Trophoblast cell (in vitro differentiated cells and primary cell): ENCODE results near the gene PNMA8C.

Source experiments
- DNase-seq, 2 donors: peaks; one replicate each; pipeline ENCODE4 v3.0.0-alpha.2; 2016
- H2AFZ ChIP-seq: 2 replicates; pipeline ENCODE4 v1.6.1; 2013; ENCODE audit warnings: low read length, moderate library complexity, mild to moderate bottlenecking; ENCODE audit not compliant: insufficient read depth, poor library complexity
- H2AK5ac ChIP-seq: 2 replicates; pipeline ENCODE4 v1.6.1; 2013; ENCODE audit warnings: mild to moderate bottlenecking, low read length
- H2BK120ac ChIP-seq: 2 replicates; pipeline ENCODE4 v1.6.1; 2013; ENCODE audit warnings: low read length, mild to moderate bottlenecking, moderate library complexity; ENCODE audit not compliant: insufficient read depth, poor library complexity
- H2BK12ac ChIP-seq: 2 replicates; pipeline ENCODE4 v1.6.1; 2013; ENCODE audit warnings: mild to moderate bottlenecking, low read length, moderate library complexity
- H2BK5ac ChIP-seq: 2 replicates; pipeline ENCODE4 v1.6.1; 2013; ENCODE audit warnings: low read length, low read depth, moderate library complexity, mild to moderate bottlenecking; ENCODE audit not compliant: poor library complexity
- H3K14ac ChIP-seq: 2 replicates; pipeline ENCODE4 v1.6.1; 2013; ENCODE audit warnings: mild to moderate bottlenecking, low read length
- H3K18ac ChIP-seq: 2 replicates; pipeline ENCODE4 v1.6.1; 2013; ENCODE audit warnings: mild to moderate bottlenecking, low read length
- H3K23ac ChIP-seq: 2 replicates; pipeline ENCODE4 v1.6.1; 2013; ENCODE audit warnings: low read length
- H3K27ac ChIP-seq: 2 replicates; pipeline ENCODE4 v1.5.1; 2013; ENCODE audit warnings: low read depth, mild to moderate bottlenecking, inconsistent platforms, low read length, moderate library complexity
- H3K27me3 ChIP-seq: 2 replicates; pipeline ENCODE4 v1.6.1; 2013; ENCODE audit warnings: inconsistent platforms, mild to moderate bottlenecking, low read length, moderate library complexity; ENCODE audit not compliant: insufficient read depth
- H3K36me3 ChIP-seq, 2 experiments: 1 replicate in 1 of 2; 2 replicates in 1 of 2; pipeline ENCODE4 v1.6.1; 2013; ENCODE audit warnings: low read length in 2 of 2, mild to moderate bottlenecking in 2 of 2, moderate library complexity in 1 of 2; ENCODE audit not compliant: insufficient read depth in 2 of 2, control insufficient read depth in 1 of 2
- H3K4ac ChIP-seq: 2 replicates; pipeline ENCODE4 v1.6.1; 2013; ENCODE audit warnings: low read depth, mild to moderate bottlenecking, low read length, moderate library complexity
- H3K4me1 ChIP-seq, 2 experiments: 1 replicate in 1 of 2; 2 replicates in 1 of 2; pipeline ENCODE4 v1.6.1; 2013; ENCODE audit warnings: low read length in 2 of 2, mild to moderate bottlenecking in 2 of 2, moderate library complexity in 1 of 2; ENCODE audit not compliant: insufficient read depth in 2 of 2, control insufficient read depth in 1 of 2
- H3K4me2 ChIP-seq: 2 replicates; pipeline ENCODE4 v1.6.1; 2013; ENCODE audit warnings: inconsistent platforms, mild to moderate bottlenecking, low read length, moderate library complexity
- H3K4me3 ChIP-seq: 2 replicates; pipeline ENCODE4 v1.5.1; 2013; ENCODE audit warnings: mild to moderate bottlenecking, low read depth, low read length, inconsistent platforms
- H3K79me1 ChIP-seq: one replicate; pipeline ENCODE4 v1.6.1; 2013; ENCODE audit warnings: low read length
- H3K79me2 ChIP-seq: 2 replicates; pipeline ENCODE4 v1.6.1; 2013; ENCODE audit warnings: low read length, mild to moderate bottlenecking; ENCODE audit not compliant: control insufficient read depth, insufficient read depth, poor library complexity
- H3K9ac ChIP-seq: 2 replicates; pipeline ENCODE4 v1.6.1; 2013; ENCODE audit warnings: mild to moderate bottlenecking, low read length
- H3K9me3 ChIP-seq: 2 replicates; pipeline ENCODE4 v1.6.1; 2013; ENCODE audit warnings: low read depth, mild to moderate bottlenecking, control low read depth, inconsistent platforms, low read length; ENCODE audit not compliant: insufficient read depth
- H4K12ac ChIP-seq: 2 replicates; pipeline ENCODE4 v1.6.1; 2013; ENCODE audit warnings: low read depth, mild to moderate bottlenecking, low read length, moderate library complexity
- H4K8ac ChIP-seq: 2 replicates; pipeline ENCODE4 v1.6.1; 2013; ENCODE audit warnings: low read depth, mild to moderate bottlenecking, low read length, moderate library complexity
- H4K91ac ChIP-seq: one replicate; pipeline ENCODE4 v1.6.1; 2013; ENCODE audit warnings: low read depth, mild to moderate bottlenecking, low read length, moderate library complexity
- WGBS: extraction: QIAGEN DNeasy Blood & Tissue Kit; methylation state at CpG from one replicate; pipeline ENCODE4 v1.1.7; 2013; ENCODE audit warnings: missing lambda C conversion rate; ENCODE audit not compliant: insufficient read length, insufficient coverage; ENCODE audit errors: extremely low coverage; 5-methylcytosine and 5-hydroxymethylcytosine counted together

PNMA8C gene

GRCh38 chr19:46452186-46452585, 23.4 kb upstream of the PNMA8C start:
- H3K79me1 ChIP-seq: no peaks in the 10 kb centered on the region
- H3K4me2 ChIP-seq: no peak overlapping the region
- no peaks in the 10 kb centered on the region for H3K9me3 ChIP-seq
- H4K8ac ChIP-seq: no peak overlapping the region
- H3K36me3 ChIP-seq: no peaks in the 10 kb centered on the region
- no peak overlapping the region for H3K27ac ChIP-seq
- no peak overlapping the region for H2BK5ac ChIP-seq
- H2BK12ac ChIP-seq: no peak overlapping the region
- no peak overlapping the region for H3K4ac ChIP-seq
- no peak overlapping the region for H2AFZ ChIP-seq
- H3K23ac ChIP-seq: no peak overlapping the region
- no CpG with 5 or more reads among the region's 4 CpGs for WGBS
- H3K9ac ChIP-seq: no peak overlapping the region
- no peak overlapping the region for H3K18ac ChIP-seq
- no peaks in the 10 kb centered on the region for H3K4me1 ChIP-seq
- no peak overlapping the region for H3K4me3 ChIP-seq
- H2AK5ac ChIP-seq: no peak overlapping the region
- H4K12ac ChIP-seq: no peak overlapping the region
- no peak for DNase-seq
- H3K27me3 ChIP-seq: no peaks in the 10 kb centered on the region
- H3K79me2 ChIP-seq: no peaks in the 10 kb centered on the region
- H2BK120ac ChIP-seq: no peak overlapping the region
- H4K91ac ChIP-seq: no peak overlapping the region
- H3K14ac ChIP-seq: no peak overlapping the region

GRCh38 chr19:46451352-46451751, 22.6 kb upstream of the PNMA8C start:
- Histone ChIP-seq H3K79me2 (no peaks in the 10 kb centered on the region), H3K4me3 (no peak overlapping the region), H3K23ac (no peak overlapping the region), H3K27ac (no peak overlapping the region), H3K18ac (no peak overlapping the region), H3K14ac (no peak overlapping the region), H2BK5ac (no peak overlapping the region), H3K4me1 (no peaks in the 10 kb centered on the region), H2AFZ (no peak overlapping the region), H4K8ac (no peak overlapping the region), H4K12ac (no peak overlapping the region), H3K36me3 (no peaks in the 10 kb centered on the region), H3K4ac (no peak overlapping the region), H3K4me2 (no peak overlapping the region), H2BK12ac (no peak overlapping the region), H2AK5ac (no peak overlapping the region), H3K79me1 (no peaks in the 10 kb centered on the region), H3K27me3 (no peaks in the 10 kb centered on the region), H4K91ac (no peak overlapping the region), H3K9ac (no peak overlapping the region), H2BK120ac (no peak overlapping the region), H3K9me3 (no peaks in the 10 kb centered on the region)
- DNase-seq: no peak
- WGBS: no CpG with 5 or more reads among the region's 6 CpGs

- no peak overlapping the region for H3K18ac ChIP-seq
- H4K8ac ChIP-seq: no peak overlapping the region
- no peak overlapping the region for H3K23ac ChIP-seq
- no peak for DNase-seq
- no peak overlapping the region for H4K91ac ChIP-seq
- H3K9me3 ChIP-seq: no peaks in the 10 kb centered on the region
- H3K14ac ChIP-seq: no peak overlapping the region
- no peak overlapping the region for H2AK5ac ChIP-seq
- no peak overlapping the region for H3K4me3 ChIP-seq
- no peak overlapping the region for H2BK120ac ChIP-seq
- no peaks in the 10 kb centered on the region for H3K27me3 ChIP-seq
- WGBS: no CpG with 5 or more reads among the region's 5 CpGs
- no peak overlapping the region for H3K27ac ChIP-seq
- H3K4me2 ChIP-seq: no peak overlapping the region
- H3K4ac ChIP-seq: no peak overlapping the region
- H2BK12ac ChIP-seq: no peak overlapping the region
- no peaks in the 10 kb centered on the region for H3K79me2 ChIP-seq
- no peak overlapping the region for H3K9ac ChIP-seq
- no peaks in the 10 kb centered on the region for H3K36me3 ChIP-seq
- no peaks in the 10 kb centered on the region for H3K4me1 ChIP-seq
- no peak overlapping the region for H2BK5ac ChIP-seq
- H2AFZ ChIP-seq: no peak overlapping the region
- no peaks in the 10 kb centered on the region for H3K79me1 ChIP-seq
- no peak overlapping the region for H4K12ac ChIP-seq
Observed at GRCh38 chr19:46450737-46451136, 22.0 kb upstream of the PNMA8C start.

GRCh38 chr19:46449228-46449627, 20.5 kb upstream of the PNMA8C start:
- Histone ChIP-seq H3K4me2 (no peak overlapping the region), H3K27me3 (no peaks in the 10 kb centered on the region), H2BK5ac (no peak overlapping the region), H3K36me3 (no peaks in the 10 kb centered on the region), H2AK5ac (no peak overlapping the region), H4K91ac (no peak overlapping the region), H2BK120ac (no peak overlapping the region), H3K9ac (no peak overlapping the region), H3K4me3 (no peak overlapping the region), H3K79me1 (no peaks in the 10 kb centered on the region), H3K27ac (no peak overlapping the region), H4K8ac (no peak overlapping the region), H3K9me3 (no peaks in the 10 kb centered on the region), H3K79me2 (no peaks in the 10 kb centered on the region), H2AFZ (no peak overlapping the region), H3K4ac (no peak overlapping the region), H3K4me1 (no peaks in the 10 kb centered on the region), H2BK12ac (no peak overlapping the region), H3K14ac (no peak overlapping the region), H4K12ac (no peak overlapping the region), H3K18ac (no peak overlapping the region), H3K23ac (no peak overlapping the region)
- WGBS: no CpG with 5 or more reads among the region's 7 CpGs
- DNase-seq: no peak
